Nephron (organoid): ENCODE results near the gene NPHP1.
"Not testable (repeated sequence)": the region's sequence is repeated elsewhere in the genome, so short reads cannot be mapped to it uniquely, and the experiment has no call there.

Source experiments
- H3K27ac Mint-ChIP-seq, 3 experiments: 2 replicates each; pipeline ENCODE4 v1.8.0; 2020; ENCODE audit warnings: mixed read lengths in 3 of 3, mild to moderate bottlenecking in 2 of 3, moderate library complexity in 1 of 3
- H3K27me3 Mint-ChIP-seq: 2 replicates; pipeline ENCODE4 v1.8.0; 2021; ENCODE audit warnings: low read depth, mild to moderate bottlenecking, moderate library complexity, mixed read lengths
- H3K36me3 Mint-ChIP-seq: 2 replicates; pipeline ENCODE4 v1.8.0; 2020; ENCODE audit warnings: low read depth, mixed read lengths
- H3K4me1 Mint-ChIP-seq: 2 replicates; pipeline ENCODE4 v1.8.0; 2020; ENCODE audit warnings: mixed read lengths
- H3K4me3 Mint-ChIP-seq, 3 experiments: 2 replicates each; pipeline ENCODE4 v1.8.0; 2020; ENCODE audit warnings: mild to moderate bottlenecking in 3 of 3, mixed read lengths in 3 of 3, moderate library complexity in 2 of 3
- H3K9me3 Mint-ChIP-seq: 2 replicates; pipeline ENCODE4 v1.8.0; 2020; ENCODE audit warnings: mixed read lengths

NPHP1 gene

DNA sequence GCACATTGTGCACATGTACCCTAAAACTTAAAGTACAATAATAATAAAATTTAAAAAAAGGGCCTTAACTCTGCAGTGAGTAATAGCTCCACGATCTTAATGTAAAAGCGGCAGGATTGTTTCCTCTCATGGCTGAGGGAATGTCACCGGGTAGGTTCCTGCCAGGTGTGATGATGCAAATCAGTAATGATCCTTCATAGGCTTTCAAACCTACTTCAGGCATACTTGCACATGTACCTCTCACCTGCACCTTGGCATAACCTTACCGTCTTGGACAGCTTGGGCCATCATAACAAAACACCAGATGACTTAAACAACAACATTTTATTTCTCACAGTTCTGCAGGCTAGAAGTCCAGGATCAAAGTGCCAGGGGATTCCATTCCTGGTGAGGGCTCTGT, 128.9 kb downstream of the NPHP1 start:
- not testable (repeated sequence) for H3K36me3 Mint-ChIP-seq, H3K27me3 Mint-ChIP-seq, H3K27ac Mint-ChIP-seq, H3K4me1 Mint-ChIP-seq, H3K9me3 Mint-ChIP-seq, H3K4me3 Mint-ChIP-seq
